ENCODE data around the gene TMX1. TPM values are rescaled to one million over a fixed set of nuclear protein-coding genes. Genes with fewer than 3 reads are reported as not detected.

Gene TMX1
- total and polyA plus RNA-seq, 2 donors (not counting 1 experiment from before 2014, with no cell fraction given) = 36.5 to 49.5 TPM

DNA sequence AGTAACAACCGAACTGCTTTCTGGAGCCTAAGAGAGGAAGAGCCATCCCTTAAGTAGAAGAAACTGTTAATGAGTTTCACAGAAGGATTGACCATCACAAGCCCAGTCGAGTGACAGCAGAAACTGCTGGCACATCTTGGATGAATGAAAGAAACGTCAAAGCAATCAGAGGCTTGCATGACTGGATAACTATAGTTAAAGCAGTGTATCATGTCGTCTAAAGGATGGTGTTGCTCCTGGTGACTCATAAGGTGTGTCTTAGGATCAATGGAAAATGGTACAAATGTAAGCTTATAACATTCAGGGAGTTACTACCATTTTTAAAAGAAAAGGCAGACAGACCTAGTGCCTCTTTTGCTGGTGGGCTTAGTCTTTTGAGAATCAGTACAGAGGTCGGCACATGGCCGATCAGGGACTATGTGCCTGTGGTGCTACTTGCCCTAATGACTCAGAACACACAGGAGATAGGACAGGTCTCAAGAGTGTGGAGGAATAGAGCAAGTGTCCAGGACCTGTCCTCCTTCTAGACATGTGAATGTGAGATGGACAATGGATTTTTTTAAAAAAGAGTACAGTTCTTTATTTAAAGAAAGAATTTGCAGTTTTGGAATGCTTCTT lies 55.7 kb downstream of the TMX1 start:
- H3K36me3 ChIP-seq (ENCODE audit: control insufficient read depth, insufficient read depth, low read length) = no peaks in the 10 kb centered on the region
- no peaks in the 10 kb centered on the region for H4K20me1 ChIP-seq (ENCODE audit: control insufficient read depth, extremely low read depth, insufficient read depth, low read length)
- H3K27me3 ChIP-seq (ENCODE audit: control insufficient read depth, insufficient read depth, low read length) = no peaks in the 10 kb centered on the region
- no peak for TF ChIP-seq EZH2 (IDR thresholded peaks at IDR 0.05; ENCODE audit: low read length, missing control alignments)
- TF ChIP-seq, protein P1, sequence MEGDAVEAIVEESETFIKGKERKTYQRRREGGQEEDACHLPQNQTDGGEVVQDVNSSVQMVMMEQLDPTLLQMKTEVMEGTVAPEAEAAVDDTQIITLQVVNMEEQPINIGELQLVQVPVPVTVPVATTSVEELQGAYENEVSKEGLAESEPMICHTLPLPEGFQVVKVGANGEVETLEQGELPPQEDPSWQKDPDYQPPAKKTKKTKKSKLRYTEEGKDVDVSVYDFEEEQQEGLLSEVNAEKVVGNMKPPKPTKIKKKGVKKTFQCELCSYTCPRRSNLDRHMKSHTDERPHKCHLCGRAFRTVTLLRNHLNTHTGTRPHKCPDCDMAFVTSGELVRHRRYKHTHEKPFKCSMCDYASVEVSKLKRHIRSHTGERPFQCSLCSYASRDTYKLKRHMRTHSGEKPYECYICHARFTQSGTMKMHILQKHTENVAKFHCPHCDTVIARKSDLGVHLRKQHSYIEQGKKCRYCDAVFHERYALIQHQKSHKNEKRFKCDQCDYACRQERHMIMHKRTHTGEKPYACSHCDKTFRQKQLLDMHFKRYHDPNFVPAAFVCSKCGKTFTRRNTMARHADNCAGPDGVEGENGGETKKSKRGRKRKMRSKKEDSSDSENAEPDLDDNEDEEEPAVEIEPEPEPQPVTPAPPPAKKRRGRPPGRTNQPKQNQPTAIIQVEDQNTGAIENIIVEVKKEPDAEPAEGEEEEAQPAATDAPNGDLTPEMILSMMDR (conservative IDR thresholded peaks at IDR 0.05 in 1 of 2, IDR thresholded peaks at IDR 0.05 in 1 of 2; ENCODE audit: low read depth in 1 of 2, low read length in 2 of 2) = no peak
- no peak overlapping the region for H2AFZ ChIP-seq (ENCODE audit: low read length)
- H3K27ac ChIP-seq (ENCODE audit: insufficient read depth, low read length) = no peak overlapping the region
- no peak for DNase-seq (ENCODE audit: low read depth in 2 of 2)
- H3K9ac ChIP-seq (ENCODE audit: insufficient read depth, low read length) = no peak overlapping the region
- H3K4me2 ChIP-seq (ENCODE audit: extremely low read depth, insufficient read depth, low read length) = no peak overlapping the region
- no peaks in the 10 kb centered on the region for H3K79me2 ChIP-seq (ENCODE audit: control insufficient read depth, insufficient read depth, low read length)
- H3K4me3 ChIP-seq (replicated peaks in 1 of 4; ENCODE audit: control extremely low read depth in 1 of 4, insufficient read depth in 1 of 4, low read depth in 3 of 4, low read length in 4 of 4) = no peak overlapping the region
- H3K9me3 ChIP-seq (ENCODE audit: control insufficient read depth, insufficient read depth, low read depth, low read length) = no peaks in the 10 kb centered on the region
- H3K4me1 ChIP-seq (ENCODE audit: control insufficient read depth, extremely low read depth, insufficient read depth, low read length) = peaks cover 5% of the 10 kb centered on the region

DNA sequence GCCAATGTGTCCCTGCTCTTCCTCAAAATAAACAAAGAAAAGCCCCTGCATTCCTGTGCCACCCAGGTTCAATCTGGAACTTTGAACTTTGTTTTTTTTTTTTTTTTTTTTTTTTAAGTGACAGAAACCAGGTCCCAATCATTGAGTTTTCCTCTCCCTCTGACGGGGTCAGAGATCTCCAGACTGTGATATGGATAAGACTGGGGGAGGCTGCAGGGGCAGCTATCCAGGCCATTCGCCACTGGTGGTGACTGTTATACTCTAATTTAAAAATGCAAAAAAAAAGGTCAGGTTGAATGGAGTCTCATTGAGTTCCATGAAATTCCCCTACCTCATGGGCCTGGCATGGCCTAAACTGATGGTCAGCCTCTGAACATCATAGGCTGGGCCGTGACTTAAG lies 57.0 kb downstream of the TMX1 start:
- H3K27me3 ChIP-seq (ENCODE audit: control insufficient read depth, insufficient read depth, low read length) = no peaks in the 10 kb centered on the region
- no peaks in the 10 kb centered on the region for H4K20me1 ChIP-seq (ENCODE audit: control insufficient read depth, extremely low read depth, insufficient read depth, low read length)
- no peaks in the 10 kb centered on the region for H3K9me3 ChIP-seq (ENCODE audit: control insufficient read depth, insufficient read depth, low read depth, low read length)
- no peak for TF ChIP-seq EZH2 (IDR thresholded peaks at IDR 0.05; ENCODE audit: low read length, missing control alignments)
- TF ChIP-seq, protein P1 (conservative IDR thresholded peaks at IDR 0.05 in 1 of 2, IDR thresholded peaks at IDR 0.05 in 1 of 2; ENCODE audit: low read depth in 1 of 2, low read length in 2 of 2) = no peak
- no peak overlapping the region for H3K9ac ChIP-seq (ENCODE audit: insufficient read depth, low read length)
- no peaks in the 10 kb centered on the region for H3K79me2 ChIP-seq (ENCODE audit: control insufficient read depth, insufficient read depth, low read length)
- no peak overlapping the region for H3K4me2 ChIP-seq (ENCODE audit: extremely low read depth, insufficient read depth, low read length)
- H3K36me3 ChIP-seq (ENCODE audit: control insufficient read depth, insufficient read depth, low read length) = no peaks in the 10 kb centered on the region
- no peak overlapping the region for H3K27ac ChIP-seq (ENCODE audit: insufficient read depth, low read length)
- peaks cover 5% of the 10 kb centered on the region for H3K4me1 ChIP-seq (ENCODE audit: control insufficient read depth, extremely low read depth, insufficient read depth, low read length)
- DNase-seq (ENCODE audit: low read depth in 2 of 2) = no peak
- no peak overlapping the region for H3K4me3 ChIP-seq (replicated peaks in 1 of 4; ENCODE audit: control extremely low read depth in 1 of 4, insufficient read depth in 1 of 4, low read depth in 3 of 4, low read length in 4 of 4)
- no peak overlapping the region for H2AFZ ChIP-seq (ENCODE audit: low read length)

DNA sequence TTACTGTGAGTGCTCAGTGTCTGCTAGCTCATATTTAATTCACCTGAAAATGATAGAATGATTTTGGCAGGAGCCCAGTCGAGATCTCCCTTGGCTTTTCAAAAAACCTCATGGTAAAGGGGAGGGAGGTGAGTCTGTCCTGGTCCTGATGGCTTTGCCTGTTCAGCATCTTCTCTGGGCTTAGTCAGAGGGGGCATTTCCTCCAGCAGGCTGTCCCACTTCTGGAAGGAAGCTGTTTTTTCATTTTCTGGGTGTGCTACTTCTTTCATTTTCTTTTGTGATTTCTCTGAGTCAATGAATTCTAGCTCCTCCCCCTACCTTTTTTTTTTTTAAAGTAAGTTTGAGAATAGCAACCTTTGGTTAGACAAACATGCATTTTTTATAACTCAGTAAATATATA lies 58.8 kb downstream of the TMX1 start:
- Histone ChIP-seq H3K9me3 (ENCODE audit: control insufficient read depth, insufficient read depth, low read depth, low read length) (no peaks in the 10 kb centered on the region), H3K9ac (ENCODE audit: insufficient read depth, low read length) (no peak overlapping the region), H3K4me3 (replicated peaks in 1 of 4; ENCODE audit: control extremely low read depth in 1 of 4, insufficient read depth in 1 of 4, low read depth in 3 of 4, low read length in 4 of 4) (no peak overlapping the region), H3K27ac (ENCODE audit: insufficient read depth, low read length) (no peak overlapping the region), H3K4me2 (ENCODE audit: extremely low read depth, insufficient read depth, low read length) (no peak overlapping the region), H3K27me3 (ENCODE audit: control insufficient read depth, insufficient read depth, low read length) (no peaks in the 10 kb centered on the region), H3K4me1 (ENCODE audit: control insufficient read depth, extremely low read depth, insufficient read depth, low read length) (peaks cover 5% of the 10 kb centered on the region), H3K36me3 (ENCODE audit: control insufficient read depth, insufficient read depth, low read length) (no peaks in the 10 kb centered on the region), H2AFZ (ENCODE audit: low read length) (no peak overlapping the region), H3K79me2 (ENCODE audit: control insufficient read depth, insufficient read depth, low read length) (no peaks in the 10 kb centered on the region), H4K20me1 (ENCODE audit: control insufficient read depth, extremely low read depth, insufficient read depth, low read length) (no peaks in the 10 kb centered on the region)
- TF ChIP-seq, protein P1 (conservative IDR thresholded peaks at IDR 0.05 in 1 of 2, IDR thresholded peaks at IDR 0.05 in 1 of 2; ENCODE audit: low read depth in 1 of 2, low read length in 2 of 2) = no peak
- TF ChIP-seq EZH2 (IDR thresholded peaks at IDR 0.05; ENCODE audit: low read length, missing control alignments) = no peak
- DNase-seq (ENCODE audit: low read depth in 2 of 2) = peak in 1 of 2 donors; percentile 37
